ENCODE data around the gene IFT88.
A peak's percentile ranks its signal among the peaks of the same experiment; 100 is the strongest.

IFT88 gene

GRCh38 chr13:20566898-20567874, at the start of gene IFT88:
Gene IFT88, plus strand, starts transcription at chr13:20567157. Its CDS starts 7,229 bp downstream, at chr13:20574386.
- TF ChIP-seq CTCF (IDR thresholded peaks at IDR 0.05): no peak

GRCh38 chr13:20518660-20519100, 48.3 kb upstream of the IFT88 start:
- Mint-ChIP-seq H3K27ac (no peak overlapping the region), H3K4me3 (no peak overlapping the region), H3K4me1 (no peaks in the 10 kb centered on the region), H3K9me3 (peaks cover 7% of the 10 kb centered on the region), H3K36me3 (ENCODE audit: low read depth) (no peaks in the 10 kb centered on the region), H3K27me3 (ENCODE audit: low read depth, poor library complexity) (peaks cover 20% of the 10 kb centered on the region)
- no peak for TF ChIP-seq CTCF (IDR thresholded peaks at IDR 0.05)
- DNase-seq: no peak

More at GRCh38 chr13:20566898-20567874, at the start of gene IFT88:
- Mint-ChIP-seq H3K9me3 (peaks cover 50% of the 10 kb centered on the region), H3K4me1 (peaks cover 16% of the 10 kb centered on the region), H3K4me3 (peak within 1 kb of the TSS; percentile 90), H3K36me3 (ENCODE audit: low read depth) (peaks cover 39% of the 10 kb centered on the region), H3K27ac (peak within 1 kb of the TSS; percentile 99), H3K27me3 (ENCODE audit: low read depth, poor library complexity) (peaks cover 7% of the 10 kb centered on the region)
- DNase-seq: peak; percentile 93

- no peaks in the 10 kb centered on the region for H3K4me1 Mint-ChIP-seq
- no peak for DNase-seq
- H3K27me3 Mint-ChIP-seq (ENCODE audit: low read depth, poor library complexity): peaks cover 32% of the 10 kb centered on the region
- no peak for TF ChIP-seq CTCF (IDR thresholded peaks at IDR 0.05)
- no peak overlapping the region for H3K27ac Mint-ChIP-seq
- peaks cover 7% of the 10 kb centered on the region for H3K9me3 Mint-ChIP-seq
- no peaks in the 10 kb centered on the region for H3K36me3 Mint-ChIP-seq (ENCODE audit: low read depth)
- H3K4me3 Mint-ChIP-seq: no peak overlapping the region
Measured at GRCh38 chr13:20519875-20520274, 47.1 kb upstream of the IFT88 start.

- TF ChIP-seq CTCF (IDR thresholded peaks at IDR 0.05): no peak
Measured at GRCh38 chr13:20521364-20522115, 45.4 kb upstream of the IFT88 start.

GRCh38 chr13:20525144-20525600, 41.8 kb upstream of the IFT88 start:
- H3K4me1 Mint-ChIP-seq: peaks cover 5% of the 10 kb centered on the region
- TF ChIP-seq CTCF (IDR thresholded peaks at IDR 0.05): no peak
- no peak overlapping the region for H3K27ac Mint-ChIP-seq
- H3K36me3 Mint-ChIP-seq (ENCODE audit: low read depth): no peaks in the 10 kb centered on the region
- H3K27me3 Mint-ChIP-seq (ENCODE audit: low read depth, poor library complexity): peaks cover 66% of the 10 kb centered on the region
- peak overlapping the region; percentile 80 for H3K4me3 Mint-ChIP-seq
- no peaks in the 10 kb centered on the region for H3K9me3 Mint-ChIP-seq
- peak; percentile 23 for DNase-seq

More at GRCh38 chr13:20521364-20522115, 45.4 kb upstream of the IFT88 start:
- H3K27ac Mint-ChIP-seq: no peak overlapping the region
- no peaks in the 10 kb centered on the region for H3K36me3 Mint-ChIP-seq (ENCODE audit: low read depth)
- no peak overlapping the region for H3K4me3 Mint-ChIP-seq
- H3K9me3 Mint-ChIP-seq: peaks cover 7% of the 10 kb centered on the region
- H3K4me1 Mint-ChIP-seq: peaks cover 5% of the 10 kb centered on the region
- peaks cover 44% of the 10 kb centered on the region for H3K27me3 Mint-ChIP-seq (ENCODE audit: low read depth, poor library complexity)
- no peak for DNase-seq
